NCI-H1105 (cell line): ENCODE data around the gene BICRA.

Experiments used
- DNase-seq: peaks from one replicate; lab custom pipeline; 2025; lab: John Stamatoyannopoulos, UW

The BICRA gene

DNA sequence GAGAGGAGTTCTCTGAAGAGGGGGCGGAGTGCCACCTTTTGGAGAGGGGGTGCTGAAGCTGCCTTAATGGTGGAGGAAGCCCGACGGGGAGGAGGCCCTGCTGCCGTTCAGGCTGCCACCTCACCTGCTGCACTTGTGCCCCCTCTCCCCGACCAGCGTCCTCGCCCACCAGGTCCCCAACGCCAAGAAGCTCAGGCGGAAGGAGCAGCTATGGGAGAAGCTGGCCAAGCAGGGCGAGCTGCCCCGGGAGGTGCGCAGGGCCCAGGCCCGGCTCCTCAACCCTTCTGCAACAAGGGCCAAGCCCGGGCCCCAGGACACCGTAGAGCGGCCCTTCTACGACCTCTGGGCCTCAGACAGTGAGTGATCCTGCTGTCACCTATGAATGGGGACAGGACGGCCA, 141.8 kb downstream of the BICRA start:
- DNase-seq = no peak

DNA sequence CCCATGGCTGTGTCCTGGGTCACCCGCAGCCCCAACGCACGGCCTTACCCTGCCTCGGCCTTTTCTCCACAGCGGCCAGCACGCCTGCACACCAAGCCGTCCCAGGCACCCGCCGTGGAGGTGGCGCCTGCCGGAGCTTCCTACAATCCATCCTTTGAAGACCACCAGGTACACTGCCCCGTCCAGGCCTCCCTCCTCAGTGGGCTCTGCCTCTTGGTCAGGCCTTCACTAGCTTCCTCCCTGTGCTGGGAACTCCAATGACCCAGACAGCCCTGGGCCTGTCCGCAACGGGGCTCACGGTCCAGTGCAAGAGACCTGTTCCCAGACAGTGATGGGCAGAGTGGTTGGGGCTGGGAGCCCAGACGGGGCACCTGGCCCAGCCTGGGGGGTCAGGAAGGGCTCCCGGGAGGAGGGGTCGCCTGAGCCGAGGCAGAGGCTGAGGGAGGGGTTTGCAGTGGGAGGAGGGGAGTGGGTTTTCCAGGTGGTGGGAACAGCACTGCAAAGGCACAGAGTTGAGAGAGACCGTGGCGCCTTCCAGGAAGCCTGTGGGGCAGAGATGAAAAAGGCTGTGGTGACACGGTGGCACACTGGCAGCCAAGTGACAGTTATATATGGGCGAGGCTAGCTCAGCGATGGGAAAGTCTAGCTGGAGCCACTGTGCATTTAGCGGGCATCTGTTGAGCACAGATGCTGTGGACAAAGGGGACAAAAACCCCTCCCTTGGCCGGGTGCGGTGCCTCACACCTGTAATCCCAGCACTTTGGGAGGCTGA, 143.7 kb downstream of the BICRA start:
- DNase-seq = no peak
